ENCODE results near the gene APOL1. TPM values are rescaled to one million over a fixed set of nuclear protein-coding genes. Genes with fewer than 3 reads are reported as not detected.

APOL1 gene
- total and polyA plus RNA-seq, 2 of the 13 experiments (the other 11 are each of a cell fraction or from before 2014, with no cell fraction given), result 20.3 to 75.0 TPM

DNA sequence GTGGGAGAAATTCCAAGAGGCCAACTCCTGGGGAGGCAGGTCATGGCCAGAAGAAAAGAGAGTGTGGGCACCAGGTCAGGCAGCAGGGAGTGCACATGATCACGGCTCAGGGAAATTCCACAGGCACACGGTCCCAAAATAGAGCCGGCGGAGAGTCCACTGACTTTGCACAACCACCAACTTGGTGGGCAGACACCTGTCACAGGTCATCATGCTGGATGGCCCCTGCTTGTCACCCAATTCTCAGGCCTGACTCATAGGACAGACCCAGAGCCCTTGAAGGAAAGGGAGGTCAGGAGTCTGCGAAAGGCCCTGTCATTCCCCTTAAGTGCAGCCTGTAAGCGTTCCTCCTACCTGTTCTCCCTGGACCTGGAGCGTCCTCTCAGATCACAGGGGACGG is 29.4 kb upstream of the APOL1 start (continued):
- TF ChIP-seq HIC2 (CRISPR knock-in tag; IDR thresholded peaks at IDR 0.05; ENCODE audit: low read depth), result no peak

DNA sequence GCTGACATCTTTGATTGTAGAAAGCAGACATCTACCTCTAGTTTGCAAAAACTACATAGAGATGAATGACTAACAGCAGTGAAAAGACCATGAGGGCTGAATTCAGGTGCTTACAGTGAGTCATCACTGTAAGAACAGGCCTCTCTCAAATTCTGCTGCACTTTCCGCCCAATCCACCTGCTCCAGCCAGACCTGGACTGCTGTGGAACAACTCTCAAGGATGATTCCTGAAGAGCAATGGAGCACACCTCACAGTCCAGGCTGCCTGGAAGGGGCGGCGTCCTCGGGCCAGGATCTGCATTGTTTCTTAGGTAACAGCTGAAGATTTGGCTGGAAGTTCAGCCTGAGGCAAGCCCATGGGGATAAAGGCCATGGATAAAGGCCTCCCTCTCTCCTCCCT is 28.7 kb upstream of the APOL1 start:
- no TSS peak for BruUV-seq (replicated peaks)
- CTCF ChIA-PET (ENCODE audit: low intra/inter-chr PET ratio, low total read pairs), result no interaction called here
- POLR2A ChIA-PET, result no interaction called here
- ATAC-seq (no peak), DNase-seq (ENCODE audit: low spot score) (no peak), FAIRE-seq (no peak)
- Histone ChIP-seq H3K4me3 (replicated peaks in 1 of 3; ENCODE audit: insufficient read depth in 1 of 3, low read depth in 2 of 3, low read length in 3 of 3) (no peak overlapping the region), H3K4me2 (ENCODE audit: low read depth, low read length) (no peak overlapping the region), H2AFZ (ENCODE audit: low read length) (no peak overlapping the region), H3K27me3 (ENCODE audit: control insufficient read depth in 1 of 2, insufficient read depth in 2 of 2, low read length in 2 of 2) (no peaks in the 10 kb centered on the region), H3K4me1 (ENCODE audit: insufficient read depth, low read length) (peaks cover 41% of the 10 kb centered on the region), H4K20me1 (ENCODE audit: insufficient read depth, low read length) (no peaks in the 10 kb centered on the region), H3K9ac (ENCODE audit: insufficient read depth, low read depth, low read length) (no peak overlapping the region), H3K27ac (ENCODE audit: extremely low read length, insufficient read depth, low read length) (no peak overlapping the region), H3K9me3 (ENCODE audit: low read length) (no peaks in the 10 kb centered on the region), H3K79me2 (ENCODE audit: insufficient read depth, low read length) (no peaks in the 10 kb centered on the region), H3K36me3 (replicated peaks in 1 of 2; ENCODE audit: control insufficient read depth in 1 of 2, insufficient read depth in 2 of 2, low read length in 2 of 2) (peaks cover 6 to 9% of the 10 kb centered on the region in 2 experiments; a peak in 4 of 5 replicates)
- in situ Hi-C loops (cut with HindIII; ENCODE audit: extremely low pct_ligation_motif_present, low pct_unique_long_range_greater_than_20kb) (loop anchor here (10.0 kb wide), 1 partner anchor 79 kb away; no protein-coding TSS in a partner anchor), intact Hi-C loops (cut with micrococcal nuclease; ENCODE audit: unreplicated experiment) (no loop called here)
- TF ChIP-seq ZNF235 (CRISPR knock-in tag; IDR thresholded peaks at IDR 0.05; ENCODE audit: borderline replicate concordance) (no peak), ZNF354B (CRISPR knock-in tag; IDR thresholded peaks at IDR 0.05) (no peak), PCBP2 (optimal IDR thresholded peaks at IDR 0.05; ENCODE audit: low read depth, low read length, poor library complexity, severe bottlenecking) (no peak), EP300 (IDR thresholded peaks at IDR 0.05; ENCODE audit: low read depth in 2 of 2, low read length in 2 of 2) (no peak), EP300 (CRISPR knock-in tag; IDR thresholded peaks at IDR 0.05; ENCODE audit: borderline replicate concordance) (no peak), ZKSCAN5 (CRISPR knock-in tag; IDR thresholded peaks at IDR 0.05) (no peak), ZNF143 (CRISPR knock-in tag; IDR thresholded peaks at IDR 0.05) (no peak)
- TF ChIP-seq, protein P1, sequence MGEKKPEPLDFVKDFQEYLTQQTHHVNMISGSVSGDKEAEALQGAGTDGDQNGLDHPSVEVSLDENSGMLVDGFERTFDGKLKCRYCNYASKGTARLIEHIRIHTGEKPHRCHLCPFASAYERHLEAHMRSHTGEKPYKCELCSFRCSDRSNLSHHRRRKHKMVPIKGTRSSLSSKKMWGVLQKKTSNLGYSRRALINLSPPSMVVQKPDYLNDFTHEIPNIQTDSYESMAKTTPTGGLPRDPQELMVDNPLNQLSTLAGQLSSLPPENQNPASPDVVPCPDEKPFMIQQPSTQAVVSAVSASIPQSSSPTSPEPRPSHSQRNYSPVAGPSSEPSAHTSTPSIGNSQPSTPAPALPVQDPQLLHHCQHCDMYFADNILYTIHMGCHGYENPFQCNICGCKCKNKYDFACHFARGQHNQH (CRISPR knock-in tag; IDR thresholded peaks at IDR 0.05), result no peak
- 88% methylated on average over 4 of the region's 4 CpGs for WGBS (ENCODE audit: low lambda C conversion rate)
